BE2C (cell line): ENCODE data around the gene AGTPBP1.

Experiments
- DNase-seq: peaks from one replicate; pipeline ENCODE4 v3.0.0-alpha.2; 2020
- H3K27me3 ChIP-seq: fragments of 250-450 bp; sonication (Bioruptor Pico); 2 replicates; pipeline ENCODE4 v1.5.1; 2020; ENCODE audit warnings: mild to moderate bottlenecking
- H3K36me3 ChIP-seq: fragments of 250-450 bp; sonication (Bioruptor Pico); 2 replicates; pipeline ENCODE4 v1.5.1; 2020; ENCODE audit warnings: mild to moderate bottlenecking
- H3K4me1 ChIP-seq: fragments of 250-450 bp; sonication (Bioruptor Pico); 2 replicates; pipeline ENCODE4 v1.5.1; 2020
- H3K4me3 ChIP-seq: 2 replicates; pipeline ENCODE4 v1.5.1; 2011; ENCODE audit warnings: low read depth, low read length
- H3K9me3 ChIP-seq: fragments of 250-450 bp; sonication (Bioruptor Pico); 2 replicates; pipeline ENCODE4 v1.5.1; 2020
- TF ChIP-seq, protein P1 (sequence below): IDR thresholded peaks from 2 replicates; pipeline ENCODE4 v1.5.1; 2012; ENCODE audit warnings: mild to moderate bottlenecking, low read depth, low read length

Gene AGTPBP1

DNA sequence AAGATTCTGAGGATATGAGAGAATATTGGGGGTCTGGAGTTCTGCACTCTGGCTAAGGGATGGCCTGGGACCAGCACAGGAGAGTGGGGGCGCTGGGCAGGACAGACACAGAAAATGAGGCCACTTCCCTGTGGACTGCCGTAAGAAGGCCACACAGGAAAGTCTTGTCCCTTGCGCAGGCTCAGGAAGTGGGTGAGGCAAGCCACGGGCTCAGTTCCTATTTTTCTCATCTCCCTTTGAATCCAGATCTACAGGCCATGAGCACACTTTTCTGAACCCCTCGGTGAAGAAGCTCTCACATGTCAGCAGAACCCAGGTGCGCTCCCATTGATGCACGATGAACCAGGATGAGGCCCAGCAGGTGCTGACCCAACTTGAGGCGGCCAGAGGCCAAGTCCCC is 207.4 kb downstream of the AGTPBP1 start:
- no peaks in the 10 kb centered on the region for H3K4me1 ChIP-seq
- H3K4me3 ChIP-seq, result no peak overlapping the region
- H3K9me3 ChIP-seq, result no peaks in the 10 kb centered on the region
- H3K36me3 ChIP-seq, result no peaks in the 10 kb centered on the region
- no peaks in the 10 kb centered on the region for H3K27me3 ChIP-seq
- TF ChIP-seq, protein P1, sequence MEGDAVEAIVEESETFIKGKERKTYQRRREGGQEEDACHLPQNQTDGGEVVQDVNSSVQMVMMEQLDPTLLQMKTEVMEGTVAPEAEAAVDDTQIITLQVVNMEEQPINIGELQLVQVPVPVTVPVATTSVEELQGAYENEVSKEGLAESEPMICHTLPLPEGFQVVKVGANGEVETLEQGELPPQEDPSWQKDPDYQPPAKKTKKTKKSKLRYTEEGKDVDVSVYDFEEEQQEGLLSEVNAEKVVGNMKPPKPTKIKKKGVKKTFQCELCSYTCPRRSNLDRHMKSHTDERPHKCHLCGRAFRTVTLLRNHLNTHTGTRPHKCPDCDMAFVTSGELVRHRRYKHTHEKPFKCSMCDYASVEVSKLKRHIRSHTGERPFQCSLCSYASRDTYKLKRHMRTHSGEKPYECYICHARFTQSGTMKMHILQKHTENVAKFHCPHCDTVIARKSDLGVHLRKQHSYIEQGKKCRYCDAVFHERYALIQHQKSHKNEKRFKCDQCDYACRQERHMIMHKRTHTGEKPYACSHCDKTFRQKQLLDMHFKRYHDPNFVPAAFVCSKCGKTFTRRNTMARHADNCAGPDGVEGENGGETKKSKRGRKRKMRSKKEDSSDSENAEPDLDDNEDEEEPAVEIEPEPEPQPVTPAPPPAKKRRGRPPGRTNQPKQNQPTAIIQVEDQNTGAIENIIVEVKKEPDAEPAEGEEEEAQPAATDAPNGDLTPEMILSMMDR, result no peak
- DNase-seq, result no peak

DNA sequence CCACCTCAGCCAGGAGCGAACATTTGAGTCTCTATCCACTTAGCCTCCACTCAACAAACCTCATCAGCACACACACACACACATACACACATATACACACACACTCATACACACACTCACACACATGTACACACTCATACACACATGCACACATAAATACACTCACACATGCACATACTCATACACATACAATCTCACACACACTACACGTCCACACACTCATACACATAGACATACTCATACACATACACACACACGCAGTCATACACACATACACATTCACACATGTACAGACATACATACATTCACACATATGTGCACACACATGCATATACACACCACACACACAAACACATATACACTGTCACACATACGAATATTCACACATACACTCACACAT is 208.2 kb downstream of the AGTPBP1 start:
- H3K9me3 ChIP-seq, result no peaks in the 10 kb centered on the region

DNA sequence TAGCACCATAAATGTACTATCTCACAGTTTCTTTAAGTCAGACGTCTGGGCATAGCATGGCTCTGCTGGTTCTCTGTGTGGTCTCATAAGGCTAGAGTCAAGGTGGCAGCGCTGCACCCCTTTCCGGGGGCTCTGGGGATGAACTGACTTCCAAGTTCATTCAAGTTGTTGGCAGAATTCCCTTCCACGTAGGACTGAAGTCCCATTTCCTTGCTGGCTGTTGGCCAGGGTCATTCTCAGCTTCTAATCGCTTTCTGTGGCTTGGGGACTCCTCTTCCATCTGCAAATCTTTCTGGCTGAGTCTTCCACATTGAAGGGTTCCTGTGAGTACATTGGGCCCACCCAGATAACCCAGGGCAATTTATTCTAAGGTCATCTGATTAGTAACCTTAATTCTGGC is 211.0 kb downstream of the AGTPBP1 start:
- no peaks in the 10 kb centered on the region for H3K27me3 ChIP-seq
- H3K4me1 ChIP-seq, result no peaks in the 10 kb centered on the region
- H3K36me3 ChIP-seq, result no peaks in the 10 kb centered on the region
- TF ChIP-seq, protein P1, result no peak
- no peaks in the 10 kb centered on the region for H3K9me3 ChIP-seq
- H3K4me3 ChIP-seq, result no peak overlapping the region
- DNase-seq, result no peak

More for the DNA sequence above, 208.2 kb downstream of the AGTPBP1 start:
- no peaks in the 10 kb centered on the region for H3K4me1 ChIP-seq
- TF ChIP-seq, protein P1, result no peak
- H3K4me3 ChIP-seq, result no peak overlapping the region
- no peak for DNase-seq
- no peaks in the 10 kb centered on the region for H3K36me3 ChIP-seq
- H3K27me3 ChIP-seq, result no peaks in the 10 kb centered on the region

DNA sequence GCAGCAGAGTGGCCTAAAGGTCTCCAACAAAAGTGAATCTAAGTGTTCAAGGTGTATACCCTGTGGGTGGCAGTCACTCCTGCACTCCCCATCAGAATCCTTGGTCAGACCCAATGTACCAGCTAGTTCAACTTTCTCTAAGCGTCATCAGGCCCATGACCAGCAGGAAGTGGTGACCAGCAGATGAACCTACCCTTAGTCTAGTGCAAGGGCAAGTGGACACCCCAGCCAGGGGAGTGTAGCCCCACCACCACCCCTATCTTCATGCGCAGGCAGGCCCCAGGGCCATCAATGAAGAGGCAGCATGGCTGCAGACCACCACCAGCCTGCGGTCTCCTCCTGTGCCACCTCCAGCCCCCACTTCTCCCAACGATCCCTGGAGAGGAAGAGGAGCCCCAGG is 213.1 kb downstream of the AGTPBP1 start:
- TF ChIP-seq, protein P1, result no peak
- Histone ChIP-seq H3K27me3 (no peaks in the 10 kb centered on the region), H3K36me3 (no peaks in the 10 kb centered on the region), H3K9me3 (no peaks in the 10 kb centered on the region), H3K4me1 (no peaks in the 10 kb centered on the region), H3K4me3 (no peak overlapping the region)
- DNase-seq, result no peak

DNA sequence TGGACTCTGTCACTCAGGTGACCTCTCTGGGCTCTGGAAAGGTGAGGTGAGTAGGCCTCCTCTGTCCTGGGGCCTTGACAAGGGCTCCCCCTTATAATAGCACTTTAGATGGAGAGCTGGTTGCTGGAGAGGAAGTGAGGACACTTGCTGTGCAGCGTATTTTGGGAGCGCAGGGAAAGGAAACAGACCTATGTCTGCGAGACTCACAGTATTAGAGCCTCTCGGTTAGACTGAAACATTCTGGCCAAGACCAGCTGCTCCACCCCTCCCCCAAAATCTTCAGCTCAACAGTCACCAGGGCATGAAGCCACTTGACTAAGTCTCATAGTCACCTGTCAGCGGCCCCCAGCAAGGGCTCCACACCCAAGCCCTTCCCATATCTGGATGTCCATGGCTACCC is 213.6 kb downstream of the AGTPBP1 start:
- H3K4me3 ChIP-seq, result no peak overlapping the region
- H3K27me3 ChIP-seq, result peaks cover under 1% of the 10 kb centered on the region; the same call in 1 of the 2 replicates
- TF ChIP-seq, protein P1, result no peak
- no peak for DNase-seq
- no peaks in the 10 kb centered on the region; the same call in 1 of the 2 replicates for H3K4me1 ChIP-seq
- no peaks in the 10 kb centered on the region for H3K36me3 ChIP-seq
- H3K9me3 ChIP-seq, result no peaks in the 10 kb centered on the region

DNA sequence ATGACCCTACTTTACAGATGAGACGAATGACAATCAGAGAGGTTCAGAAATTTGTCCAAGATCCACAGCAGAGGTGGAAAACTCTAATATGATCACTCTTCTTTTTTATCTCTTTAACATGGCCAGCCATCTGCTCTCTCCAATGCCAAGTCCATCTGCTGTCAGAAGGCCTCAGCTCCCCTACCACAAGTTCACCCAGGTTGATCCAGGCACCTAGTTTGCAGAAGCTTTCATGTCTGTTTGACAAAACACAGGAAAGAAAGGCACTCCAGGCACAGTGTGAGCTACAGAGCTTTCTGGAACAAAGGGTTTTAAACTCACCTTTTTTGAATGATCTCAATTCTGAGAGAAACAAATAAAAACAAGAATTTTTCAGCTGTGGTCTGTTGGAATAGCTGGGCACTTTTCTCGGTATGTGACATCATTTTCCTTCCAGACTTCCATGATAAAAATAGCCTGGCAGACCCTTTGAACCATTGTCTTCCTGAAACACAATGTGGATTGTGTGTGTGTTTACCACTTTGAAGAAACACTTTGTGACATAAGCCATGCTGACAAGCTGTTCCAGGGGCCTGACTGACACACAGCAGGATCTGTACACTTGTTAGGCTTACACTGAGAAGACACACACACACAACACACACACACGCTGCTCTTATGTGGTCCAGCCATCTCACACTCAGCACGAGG is 214.3 kb downstream of the AGTPBP1 start:
- no peak overlapping the region for H3K4me3 ChIP-seq
- no peaks in the 10 kb centered on the region; the same call in 1 of the 2 replicates for H3K4me1 ChIP-seq
- H3K36me3 ChIP-seq, result no peaks in the 10 kb centered on the region
- TF ChIP-seq, protein P1, result no peak
- DNase-seq, result no peak
- H3K9me3 ChIP-seq, result no peaks in the 10 kb centered on the region
- peaks cover 3% of the 10 kb centered on the region; the same call in 1 of the 2 replicates for H3K27me3 ChIP-seq
